ENCODE results near the gene BEST3.
"Not testable (repeated sequence)": the region's sequence is repeated elsewhere in the genome, so short reads cannot be mapped to it uniquely, and the experiment has no call there.

Gene BEST3

DNA sequence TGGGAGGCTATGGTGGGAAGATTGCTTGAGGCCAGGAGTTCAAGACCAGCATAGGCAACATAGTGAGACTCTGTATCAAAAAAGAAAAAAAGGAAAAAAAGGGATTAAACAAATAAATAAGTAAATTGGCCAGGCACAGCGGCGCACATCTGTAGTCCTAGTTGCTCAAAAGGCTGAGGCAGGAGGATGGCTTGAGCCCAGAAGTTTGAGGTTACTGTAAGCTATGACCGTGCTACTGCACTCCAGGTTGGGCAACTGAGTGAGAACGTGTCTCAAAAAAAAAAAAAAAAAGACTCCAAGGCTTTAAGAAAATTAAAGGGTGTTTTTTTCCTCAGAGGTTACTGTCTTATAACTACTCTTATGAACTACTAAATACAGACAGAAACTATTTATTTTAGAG, 11.7 kb downstream of the BEST3 start:
- no peak for DNase-seq

DNA sequence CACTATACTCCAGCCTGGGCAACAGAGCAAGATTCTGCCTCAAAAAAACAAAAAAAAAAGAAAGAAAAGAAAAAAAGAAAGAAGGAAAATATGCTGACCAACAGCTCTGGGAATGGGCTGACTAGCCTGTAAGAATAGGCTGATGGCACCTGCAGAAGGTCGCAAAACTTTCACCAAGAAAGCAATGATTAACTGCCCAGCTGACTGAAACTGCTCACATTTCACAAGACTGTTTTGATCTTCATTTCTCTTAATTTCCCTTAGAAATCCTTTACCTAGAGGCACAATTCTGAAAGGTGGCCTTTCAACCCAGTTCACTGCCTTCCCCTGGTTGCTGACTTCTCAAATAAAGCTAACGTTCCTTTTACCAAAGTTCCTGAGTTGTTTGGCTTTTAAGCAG, 12.4 kb downstream of the BEST3 start:
- no peak for DNase-seq

DNA sequence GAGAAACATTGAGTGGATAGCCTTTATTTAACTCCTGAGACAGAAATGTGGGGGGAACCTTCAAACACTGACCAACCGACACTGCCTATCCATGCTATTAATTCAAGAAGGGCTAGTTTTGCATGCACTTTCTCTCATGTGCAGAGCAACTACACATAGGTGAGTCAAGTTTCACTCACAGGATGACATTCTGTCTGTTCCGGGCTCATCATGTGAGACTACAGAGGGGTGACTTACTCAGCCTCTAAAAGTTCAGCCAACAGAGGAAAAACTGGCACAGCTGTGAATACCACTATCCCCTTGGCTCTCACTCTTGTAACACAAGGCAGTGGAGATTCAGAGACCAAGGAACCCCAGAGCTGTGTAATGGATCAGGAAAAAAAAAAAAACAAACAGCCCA, 13.3 kb downstream of the BEST3 start:
- DNase-seq: no peak

DNA sequence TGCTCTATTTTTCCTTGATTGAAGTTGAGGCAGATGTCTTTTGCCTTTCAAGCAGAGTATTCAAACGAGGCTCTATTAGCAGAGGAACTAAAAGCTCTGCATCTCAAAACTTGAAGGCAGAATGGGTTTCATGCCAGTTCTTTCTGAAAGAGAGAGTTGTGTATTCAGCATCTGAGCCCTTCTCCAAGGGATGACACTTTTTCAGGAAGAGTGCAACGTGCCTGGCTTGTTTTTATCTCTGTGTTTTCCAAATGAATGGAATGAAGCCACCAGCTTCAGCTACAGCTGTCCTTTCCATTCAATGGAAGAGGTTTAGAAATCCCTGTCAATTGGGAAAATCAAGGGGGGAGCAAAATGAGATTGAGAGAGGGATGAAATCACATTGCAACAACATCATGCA, 14.6 kb downstream of the BEST3 start:
- DNase-seq: no peak

DNA sequence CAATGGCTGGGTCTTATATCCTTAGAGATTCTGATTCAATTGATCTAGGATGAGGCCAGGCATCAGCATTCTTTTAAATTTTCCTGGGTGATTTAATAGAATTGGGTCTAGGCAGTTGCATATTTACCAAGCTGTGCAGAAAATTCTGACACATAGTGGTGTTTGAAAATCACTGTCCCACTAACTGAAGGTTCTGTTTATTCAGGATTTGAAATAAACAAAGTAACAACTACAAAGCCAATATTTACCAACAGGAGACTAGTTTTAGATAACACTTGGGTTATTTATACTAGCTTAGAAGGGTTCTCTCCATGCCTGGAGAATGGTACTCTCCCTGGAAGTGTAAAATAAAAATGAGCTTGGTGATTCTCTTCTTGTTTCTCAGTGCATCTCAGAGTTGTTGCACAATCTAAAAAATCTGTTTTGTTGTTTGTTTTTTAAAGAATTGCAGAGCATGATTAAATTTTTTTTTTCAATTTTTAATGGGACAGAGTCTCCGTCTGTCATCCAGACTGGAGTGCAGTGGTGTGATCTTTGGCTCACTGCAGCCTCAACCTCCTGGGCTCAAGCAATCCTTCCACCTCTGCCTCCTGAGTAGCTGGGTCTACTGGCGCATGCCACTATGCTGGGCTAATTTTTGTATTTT, 16.9 kb downstream of the BEST3 start:
- DNase-seq: no peak

DNA sequence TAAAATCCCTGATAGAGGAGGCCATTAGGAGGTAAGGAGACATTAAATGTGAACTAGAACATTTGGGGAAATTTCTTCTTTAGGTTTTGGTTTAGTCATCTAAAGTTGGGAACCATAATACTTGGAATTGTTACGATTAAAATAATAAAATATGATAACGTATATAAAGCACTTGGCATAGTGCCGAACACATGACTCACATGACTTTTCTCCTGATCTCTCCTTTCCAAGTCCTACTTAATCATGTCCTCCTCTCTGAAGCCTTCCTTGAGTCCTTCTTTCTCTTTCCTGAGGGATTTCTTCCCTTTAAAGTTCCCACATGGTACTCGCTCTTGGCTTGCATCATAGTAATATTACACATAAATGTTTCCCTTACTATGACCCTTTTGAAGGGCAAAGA, 20.0 kb downstream of the BEST3 start:
- no peak for DNase-seq

DNA sequence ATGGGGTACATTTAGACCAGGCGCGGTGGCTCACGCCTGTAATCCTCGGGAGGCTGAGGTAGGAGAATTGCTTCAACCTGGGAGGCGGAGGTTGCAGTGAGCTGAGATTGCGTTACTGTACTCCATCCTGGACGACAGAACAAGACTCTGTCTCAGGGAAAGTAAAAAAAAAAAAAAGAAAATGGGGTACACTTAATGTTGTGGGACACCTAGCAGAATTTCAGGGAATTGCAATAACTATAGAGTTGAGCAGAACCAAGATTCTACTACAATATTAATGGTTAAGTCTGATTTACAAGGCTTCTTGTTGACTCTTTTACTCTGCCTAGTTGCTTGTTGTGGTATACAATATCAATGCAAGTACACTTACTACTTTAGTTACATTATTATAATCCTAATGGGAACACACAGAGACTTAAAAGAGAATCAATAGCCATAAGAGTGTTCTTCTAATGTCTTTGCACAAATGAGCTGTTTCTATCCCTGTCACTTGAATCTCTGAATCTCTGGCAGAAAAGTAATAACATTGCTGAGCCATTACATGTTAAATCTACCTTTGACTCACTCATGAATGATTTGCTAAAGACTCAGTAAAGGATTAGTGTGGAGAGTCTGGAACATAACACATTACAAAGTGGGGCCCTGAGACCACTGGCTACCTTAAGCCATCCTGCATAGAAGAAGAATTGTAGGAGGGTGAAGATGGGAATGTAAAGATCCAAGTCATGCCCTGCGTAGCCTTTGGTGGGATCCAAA, 22.7 kb downstream of the BEST3 start:
- peak; percentile 28 for DNase-seq

DNA sequence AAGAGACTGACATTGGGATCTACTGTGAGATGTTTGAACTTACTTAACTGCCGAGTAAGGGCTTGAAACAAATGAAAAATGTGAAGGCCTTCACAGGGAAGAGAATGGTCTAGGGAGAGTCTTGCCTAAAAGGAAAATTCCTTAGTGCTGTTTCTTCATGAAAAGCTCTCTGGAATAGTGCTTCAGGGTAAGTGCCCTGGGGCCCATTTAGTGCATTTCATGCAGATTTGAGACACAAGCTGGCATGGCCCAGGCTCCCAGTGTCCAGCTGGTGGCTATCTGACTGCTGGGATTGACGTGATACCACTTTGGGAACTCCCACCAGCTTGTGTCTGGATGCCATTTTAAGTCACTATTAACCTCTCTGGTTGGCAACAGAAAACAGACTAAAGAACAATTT, 26.9 kb downstream of the BEST3 start:
- no peak for DNase-seq

DNA sequence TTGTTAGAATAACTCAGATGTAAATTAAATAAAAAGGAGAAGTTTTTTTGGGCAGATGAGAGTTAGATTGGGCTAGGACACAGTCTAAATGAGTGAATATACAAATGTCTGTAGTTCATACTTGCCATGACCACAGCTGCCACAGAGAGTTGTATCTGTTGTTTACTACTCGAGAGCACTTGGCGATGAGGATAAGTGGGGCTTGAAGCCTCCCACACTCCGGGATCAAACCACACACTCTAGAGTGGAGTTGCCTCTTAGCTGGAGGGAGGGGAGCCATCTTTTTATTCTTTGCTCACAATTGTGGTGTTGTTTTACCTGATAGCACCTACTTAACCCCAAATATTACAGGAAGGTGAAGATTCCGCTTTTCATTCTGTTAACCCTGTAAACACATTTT, 27.5 kb downstream of the BEST3 start:
- DNase-seq: no peak

DNA sequence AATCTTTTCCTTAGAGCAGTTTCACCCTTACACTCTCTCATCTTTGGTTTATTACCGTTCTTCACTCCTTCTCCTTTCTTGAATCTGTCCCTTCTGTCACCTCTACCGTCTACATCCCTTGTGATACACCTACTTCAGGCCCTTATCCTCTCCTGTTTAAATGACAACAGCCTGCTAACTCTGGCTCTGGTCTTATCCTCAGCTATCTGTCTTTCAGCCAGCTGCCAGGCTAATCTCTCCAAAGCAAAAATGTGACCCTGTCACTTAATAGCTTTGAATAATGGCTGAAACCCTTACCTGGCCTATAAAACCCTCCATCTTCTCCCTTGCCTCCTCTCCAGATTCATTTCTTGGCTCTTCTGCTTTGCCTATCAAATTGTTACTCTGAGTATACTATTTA, 32.3 kb downstream of the BEST3 start:
- no peak for DNase-seq

DNA sequence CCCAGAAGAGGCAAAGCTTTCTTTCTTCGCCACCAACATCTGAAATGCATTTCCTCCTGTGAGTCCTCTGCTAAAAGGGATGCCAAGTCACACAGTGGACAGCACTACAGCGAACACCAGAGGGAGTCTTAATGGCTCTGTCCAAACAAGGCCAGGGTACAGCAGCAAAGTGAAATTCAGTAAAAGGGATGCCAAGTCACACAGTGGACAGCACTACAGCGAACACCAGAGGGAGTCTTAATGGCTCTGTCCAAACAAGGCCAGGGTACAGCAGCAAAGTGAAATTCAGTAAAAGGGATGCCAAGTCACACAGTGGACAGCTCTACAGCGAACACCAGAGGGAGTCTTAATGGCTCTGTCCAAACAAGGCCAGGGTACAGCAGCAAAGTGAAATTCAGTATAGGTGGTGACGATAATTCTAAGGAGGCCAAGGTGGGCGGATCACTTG, 34.1 kb downstream of the BEST3 start:
- not testable (repeated sequence) for DNase-seq

DNA sequence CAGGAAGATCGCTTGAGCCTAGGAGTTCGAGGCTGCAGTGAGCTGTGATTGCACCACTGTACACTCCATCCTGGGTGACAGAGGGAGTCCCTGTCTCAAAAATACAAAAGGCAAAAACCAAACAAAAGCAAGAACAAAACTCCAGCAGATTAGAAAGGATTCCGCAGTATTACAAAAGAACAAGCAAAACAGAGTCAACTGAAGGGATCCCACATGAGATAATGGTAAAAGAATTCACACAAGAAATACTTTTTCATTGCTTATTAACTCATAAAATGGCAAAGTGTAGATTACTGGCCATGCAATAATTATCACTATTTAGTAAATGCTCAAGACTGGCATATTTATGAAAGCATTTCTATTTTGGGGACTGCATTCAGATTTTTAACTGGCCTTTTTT, 35.4 kb downstream of the BEST3 start:
- DNase-seq: no peak

DNA sequence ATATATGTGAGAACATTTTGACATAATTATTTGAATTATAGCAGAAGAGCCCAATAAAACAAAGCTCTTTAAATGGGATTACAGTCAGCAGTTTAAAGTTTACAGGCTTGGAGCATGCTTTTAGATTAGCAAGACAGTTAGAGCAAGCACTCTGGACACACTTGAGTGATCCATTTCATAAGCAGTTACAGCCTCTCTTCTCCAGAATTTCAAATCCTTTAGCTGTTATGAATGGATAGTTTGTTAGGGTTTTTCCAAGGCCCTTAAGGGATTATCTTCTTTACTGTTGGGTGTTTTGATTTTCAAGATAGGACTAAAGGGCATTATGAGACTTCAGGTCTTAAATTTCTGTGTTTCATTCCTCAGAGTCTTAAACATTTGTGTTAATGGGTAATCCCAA, 36.3 kb downstream of the BEST3 start:
- DNase-seq: no peak

DNA sequence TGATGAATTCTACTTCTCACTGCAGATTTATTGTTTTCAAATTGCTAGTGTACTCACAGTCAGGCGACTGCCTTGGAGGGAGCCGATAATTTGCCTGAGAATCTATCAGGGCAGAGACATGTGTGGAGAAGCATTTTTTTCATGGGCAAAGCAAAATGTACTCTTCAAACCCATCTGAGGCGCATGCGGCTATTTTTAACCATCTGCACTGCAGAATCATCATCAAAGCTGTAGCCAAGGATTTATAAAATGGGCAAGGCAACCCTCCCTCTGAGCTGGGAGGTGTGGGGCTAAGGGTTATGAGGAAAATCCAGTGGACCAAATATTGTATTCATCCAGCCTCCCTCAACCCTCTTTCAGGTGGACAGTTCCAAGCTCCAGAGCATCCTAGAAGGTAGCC, 37.7 kb downstream of the BEST3 start:
- DNase-seq: no peak

DNA sequence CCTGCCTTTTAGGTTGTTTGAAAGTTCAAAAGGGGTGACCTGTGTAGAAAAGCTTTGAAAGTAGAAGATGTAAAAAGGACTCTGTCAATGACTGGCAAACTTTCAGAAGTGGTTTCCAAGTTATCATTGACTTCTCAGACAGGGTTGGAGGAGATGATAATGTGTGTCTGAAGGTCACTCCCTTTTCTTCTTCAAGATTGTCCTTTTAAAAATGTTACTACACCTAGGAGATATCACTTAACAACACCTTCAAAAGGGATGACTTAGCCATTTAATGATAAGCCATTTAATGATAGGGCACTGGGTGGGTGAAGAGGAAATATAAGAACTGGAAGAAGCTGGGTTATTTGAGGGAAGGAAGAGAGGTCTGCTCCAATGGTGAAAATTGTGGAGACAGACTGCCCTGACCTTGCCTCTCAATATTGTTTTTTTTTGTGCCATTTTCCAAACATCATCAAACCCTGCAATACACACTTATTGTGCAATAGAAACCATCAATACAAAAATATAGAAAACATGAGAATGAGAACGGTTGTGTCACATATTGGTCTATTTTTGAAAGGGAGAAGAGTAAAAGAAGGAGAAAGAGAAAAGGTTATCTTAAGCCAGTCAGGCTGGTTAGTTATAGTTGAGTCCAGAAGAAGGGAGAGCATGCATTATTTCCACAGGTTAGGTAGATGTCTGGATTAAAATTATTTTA, 38.8 kb downstream of the BEST3 start:
- DNase-seq: peak; percentile 69

DNA sequence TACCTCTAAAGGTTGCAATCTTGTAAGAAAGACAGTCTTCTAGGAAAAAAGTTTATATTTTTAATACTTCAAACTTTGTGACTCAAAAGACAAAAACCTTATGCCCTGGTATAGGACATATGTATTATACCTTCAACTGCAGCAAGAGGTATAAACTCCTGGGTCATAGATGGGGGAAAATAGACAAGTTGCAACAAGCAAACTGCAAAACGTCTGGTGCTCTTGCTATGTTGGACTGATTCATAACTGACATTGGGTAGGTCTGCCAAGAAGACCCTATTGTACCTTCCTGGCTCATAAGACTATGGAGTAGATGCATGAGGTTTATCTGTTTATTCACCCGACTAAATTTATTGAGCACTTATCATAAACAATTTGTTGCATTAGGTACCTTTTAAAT, 40.9 kb downstream of the BEST3 start:
- no peak for DNase-seq

DNA sequence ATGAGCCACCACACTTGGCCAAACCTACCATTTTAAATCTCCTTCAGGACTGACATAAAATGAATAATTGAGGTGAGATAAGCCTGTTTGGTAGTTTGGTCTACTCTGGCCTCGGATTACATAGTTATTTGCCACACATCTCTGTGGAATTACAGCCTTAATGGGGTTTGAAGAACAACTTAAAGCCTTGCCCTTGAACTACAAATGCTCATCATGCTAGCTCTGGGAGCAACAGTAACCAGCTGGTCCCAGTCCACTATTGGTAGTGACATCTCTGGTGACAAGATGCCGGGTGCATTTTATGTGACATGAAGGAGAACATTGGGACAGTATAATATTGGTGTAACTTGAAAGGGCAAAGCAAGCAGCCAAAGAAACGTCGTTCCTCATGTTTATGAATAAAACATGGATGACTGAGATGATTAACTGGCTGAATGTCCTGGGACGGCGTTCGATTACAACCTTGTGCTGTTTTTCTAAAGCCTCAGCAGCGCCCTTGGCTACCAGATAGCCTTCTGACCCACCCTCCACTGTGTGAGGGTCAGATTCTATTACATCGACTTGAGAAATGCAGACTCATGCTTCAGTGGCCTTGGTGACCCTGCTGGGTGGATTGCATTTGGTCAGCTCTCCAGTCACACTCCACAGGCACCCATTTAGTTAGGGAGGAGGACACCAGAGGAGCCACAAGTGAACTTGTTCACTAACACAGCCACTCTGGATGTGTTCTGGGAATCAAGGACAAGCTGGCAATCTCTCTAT, 41.5 kb downstream of the BEST3 start:
- DNase-seq: no peak

DNA sequence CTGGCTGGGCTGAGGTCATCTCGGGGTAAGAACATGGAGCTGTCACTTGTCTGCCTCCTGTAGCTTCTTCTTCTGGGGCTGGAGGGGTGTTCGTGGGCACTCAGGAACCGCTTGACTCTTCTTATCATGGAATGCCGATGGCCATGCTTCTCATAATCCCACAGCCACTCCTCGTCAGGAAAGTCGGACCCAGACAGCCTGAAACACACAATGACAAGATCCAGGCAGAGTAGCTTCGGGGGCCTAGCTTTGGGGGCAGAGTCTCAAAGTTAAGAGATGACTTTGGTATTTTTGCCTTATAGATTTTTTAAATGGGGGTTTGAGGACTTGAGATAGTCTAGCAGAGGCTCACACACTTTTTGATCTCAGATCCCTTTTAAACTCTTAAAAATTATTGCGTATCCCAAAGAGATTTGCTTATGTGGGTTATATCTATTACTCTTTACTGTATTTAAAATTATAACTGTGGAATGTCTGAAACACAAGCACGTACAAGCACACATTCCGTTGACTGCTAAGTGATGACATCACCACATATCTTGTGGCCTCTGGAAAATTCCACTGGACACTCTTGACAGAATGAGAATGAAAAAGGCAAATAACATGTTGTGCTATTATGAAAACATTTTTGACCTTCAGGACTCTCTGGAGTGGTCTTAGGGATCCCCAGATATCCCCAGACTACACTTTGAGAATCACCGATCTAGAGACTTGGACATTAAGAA, 43.3 kb downstream of the BEST3 start:
- no peak for DNase-seq

DNA sequence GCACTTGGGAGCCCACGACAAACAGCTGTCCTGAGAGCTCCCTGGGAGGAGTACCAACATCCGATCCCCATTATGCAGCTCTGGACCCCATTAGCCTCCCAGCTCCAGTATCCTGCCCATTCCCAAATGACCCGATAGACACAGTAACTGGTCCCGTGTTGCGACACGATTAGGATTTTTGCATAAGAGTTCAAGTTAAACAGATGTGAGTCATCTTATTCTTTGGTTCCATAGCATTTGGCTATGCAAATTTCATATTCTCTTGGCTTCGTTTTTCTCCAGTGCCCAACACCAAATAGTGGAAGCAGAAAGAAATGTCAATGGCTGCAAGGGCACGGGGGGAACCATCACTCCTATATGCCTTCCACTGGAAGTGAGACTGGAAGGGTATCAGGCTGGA, 45.4 kb downstream of the BEST3 start:
- DNase-seq: no peak

DNA sequence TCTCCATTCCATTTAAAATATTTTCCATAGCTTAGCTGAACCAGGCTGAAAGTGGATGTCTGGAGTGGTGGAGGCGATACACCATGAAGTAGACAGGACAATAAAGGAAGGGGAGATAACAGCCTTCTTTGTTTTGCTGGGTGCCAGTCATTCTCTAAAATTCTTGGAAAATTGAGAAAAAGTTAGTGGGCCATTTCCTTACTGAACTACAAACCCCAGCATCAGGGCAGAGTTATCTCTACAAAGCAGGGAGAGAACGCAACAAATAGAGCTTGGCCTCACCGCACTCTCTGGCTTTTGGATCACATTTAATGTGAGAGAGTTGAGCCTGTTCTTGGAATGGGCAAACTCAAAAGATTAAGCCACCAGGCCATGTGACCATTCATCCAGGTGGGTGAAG, 47.2 kb downstream of the BEST3 start:
- peak; percentile 8 for DNase-seq

DNA sequence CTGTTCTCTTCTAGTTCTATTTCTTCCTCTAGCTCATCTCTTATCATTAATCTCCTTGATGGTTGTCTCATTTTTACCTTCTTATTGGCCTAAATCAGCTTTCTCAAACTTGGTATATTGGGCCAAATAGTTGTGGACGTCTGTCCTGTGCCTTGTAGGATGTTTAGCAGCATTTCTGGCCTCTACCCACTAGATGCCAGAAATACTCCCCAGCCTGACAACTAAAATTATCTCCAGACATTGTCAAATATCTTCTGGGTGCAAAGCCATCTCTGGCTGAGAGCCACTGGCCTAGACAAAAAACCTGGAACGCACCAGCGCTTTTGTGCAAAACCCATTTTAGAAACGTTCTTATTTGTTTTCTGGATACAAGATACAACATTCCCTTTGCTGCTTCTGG, 49.6 kb downstream of the BEST3 start:
- peak; percentile 10 for DNase-seq

DNA sequence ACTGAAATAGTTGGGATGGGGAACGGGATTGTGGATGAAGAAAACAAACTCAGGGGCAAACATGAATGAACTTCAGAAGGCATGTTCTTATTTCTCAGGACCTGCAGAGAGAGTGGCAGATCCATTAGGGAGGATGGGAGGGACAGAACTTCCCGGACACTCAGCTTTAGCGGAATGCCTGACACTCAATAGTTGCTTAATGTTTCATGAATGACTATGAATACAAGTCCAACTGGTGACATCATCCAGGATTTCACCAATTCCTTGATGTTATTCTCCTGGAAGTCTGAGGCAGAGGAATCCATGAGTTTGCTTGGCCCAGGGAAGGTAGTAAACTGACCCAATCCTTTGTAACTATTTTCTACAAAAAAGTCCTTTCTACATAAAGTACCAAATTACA, 50.6 kb downstream of the BEST3 start:
- no peak for DNase-seq

DNA sequence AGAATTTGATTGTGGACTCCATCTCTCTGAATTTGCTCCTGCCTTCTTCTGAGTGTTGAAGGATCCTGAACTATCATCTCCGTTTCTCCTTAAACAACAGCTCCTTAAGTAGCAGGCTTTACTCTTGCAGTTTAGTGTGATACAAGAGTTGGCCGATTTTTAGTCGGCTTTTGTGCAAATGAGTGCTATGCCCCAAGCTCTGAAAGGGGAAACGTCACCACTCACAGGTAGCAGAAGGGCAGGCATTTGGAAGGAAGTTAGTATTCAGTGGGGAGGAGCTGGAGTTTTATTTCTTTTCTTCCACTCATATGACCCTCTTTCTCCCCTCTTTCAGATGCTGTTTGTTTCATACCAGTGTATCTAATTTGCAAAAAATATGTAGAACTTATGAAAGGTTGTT, 51.9 kb downstream of the BEST3 start:
- DNase-seq: no peak
